GM23338 (cell line): ENCODE measurements around the gene NSG2. TPM values are rescaled to one million over a fixed set of nuclear protein-coding genes. Genes with fewer than 3 reads are reported as not detected.

Experiments used
- ATAC-seq: fragments of 200-7000 bp; cut with Tn5 transposase; 3 replicates; pipeline ENCODE4 v1.9.1; 2020
- DNase-seq: peaks from one replicate; pipeline ENCODE4 v3.0.0-alpha.2; 2015; ENCODE audit warnings: low spot score
- H2AFZ ChIP-seq: fragments of 200-600 bp; sonication (generic); 2 replicates; pipeline ENCODE4 v1.8.0; 2016; ENCODE audit warnings: antibody characterized with exemption, mild to moderate bottlenecking, moderate library complexity
- H3F3A ChIP-seq: fragments of 200-600 bp; sonication (generic); replicated peaks from 2 replicates; pipeline ENCODE4 v1.8.0; 2017; ENCODE audit warnings: antibody characterized with exemption, mixed run types, low read depth
- H3K27ac ChIP-seq: fragments of 200-600 bp; sonication (generic); 2 replicates; pipeline ENCODE4 v1.6.1; 2016; ENCODE audit warnings: low read depth
- H3K27me3 ChIP-seq: fragments of 200-600 bp; sonication (generic); 2 replicates; pipeline ENCODE4 v1.8.0; 2016; ENCODE audit warnings: mild to moderate bottlenecking, mixed run types, moderate library complexity; ENCODE audit not compliant: insufficient read depth
- H3K36me3 ChIP-seq: fragments of 200-600 bp; sonication (generic); 2 replicates; pipeline ENCODE4 v1.8.0; 2016; ENCODE audit warnings: mild to moderate bottlenecking; ENCODE audit not compliant: insufficient read depth
- H3K4me1 ChIP-seq: fragments of 200-600 bp; sonication (generic); 2 replicates; pipeline ENCODE4 v1.8.0; 2016; ENCODE audit warnings: mild to moderate bottlenecking, moderate library complexity; ENCODE audit not compliant: insufficient read depth
- H3K4me2 ChIP-seq: fragments of 200-600 bp; sonication (generic); 2 replicates; pipeline ENCODE4 v1.7.1; 2017; ENCODE audit warnings: mixed run types
- H3K4me3 ChIP-seq: fragments of 200-600 bp; sonication (generic); 2 replicates; pipeline ENCODE4 v1.6.1; 2016; ENCODE audit warnings: mixed run types
- H3K79me2 ChIP-seq: fragments of 200-600 bp; sonication (generic); replicated peaks from 2 replicates; pipeline ENCODE4 v1.8.0; 2017; ENCODE audit warnings: mild to moderate bottlenecking; ENCODE audit not compliant: insufficient read depth
- H3K9me2 ChIP-seq: fragments of 200-600 bp; sonication (generic); 2 replicates; pipeline ENCODE4 v1.8.0; 2017; ENCODE audit not compliant: insufficient read depth
- H4K20me1 ChIP-seq: fragments of 200-600 bp; sonication (generic); replicated peaks from 2 replicates; pipeline ENCODE4 v1.8.0; 2017; ENCODE audit warnings: mild to moderate bottlenecking; ENCODE audit not compliant: insufficient read depth
- H3K27ac Mint-ChIP-seq: 2 replicates; pipeline ENCODE4 v1.8.0; 2020; ENCODE audit warnings: inconsistent platforms, mild to moderate bottlenecking, moderate library complexity, mixed read lengths
- H3K27me3 Mint-ChIP-seq: 3 replicates; pipeline ENCODE4 v1.8.0; 2022; ENCODE audit warnings: low read depth, mild to moderate bottlenecking, moderate library complexity, mixed read lengths, inconsistent platforms; ENCODE audit not compliant: insufficient read depth, poor library complexity
- H3K36me3 Mint-ChIP-seq: 3 replicates; pipeline ENCODE4 v1.8.0; 2021; ENCODE audit warnings: low read depth, mild to moderate bottlenecking, inconsistent platforms, moderate library complexity, mixed read lengths
- H3K4me1 Mint-ChIP-seq: 3 replicates; pipeline ENCODE4 v1.8.0; 2020; ENCODE audit warnings: mild to moderate bottlenecking, inconsistent platforms, mixed read lengths
- H3K4me3 Mint-ChIP-seq: 3 replicates; pipeline ENCODE4 v1.8.0; 2021; ENCODE audit warnings: moderate library complexity, mild to moderate bottlenecking, inconsistent platforms, mixed read lengths
- H3K9me3 Mint-ChIP-seq: 3 replicates; pipeline ENCODE4 v1.8.0; 2020; ENCODE audit warnings: moderate library complexity, mild to moderate bottlenecking, inconsistent platforms, mixed read lengths
- CREB1 ChIP-seq: fragments of 250-450 bp; sonication (Bioruptor Pico); IDR thresholded peaks from 2 replicates; pipeline ENCODE4 v1.5.0; 2020; ENCODE audit warnings: low read depth, mild to moderate bottlenecking, moderate library complexity
- EZH2 ChIP-seq: fragments of 200-600 bp; sonication (generic); IDR thresholded peaks from one replicate; pipeline ENCODE4 v1.8.0; 2017; ENCODE audit warnings: antibody characterized with exemption, mild to moderate bottlenecking, low read depth; ENCODE audit not compliant: unreplicated experiment
- EZH2phosphoT487 ChIP-seq: fragments of 200-600 bp; sonication (generic); IDR thresholded peaks from one replicate; pipeline ENCODE4 v1.8.1; 2018; ENCODE audit warnings: antibody characterized with exemption; ENCODE audit not compliant: unreplicated experiment
- JUNB ChIP-seq: IDR thresholded peaks from one replicate; pipeline ENCODE4 v1.6.1; 2016; ENCODE audit warnings: antibody characterized with exemption; ENCODE audit not compliant: unreplicated experiment
- NANOG ChIP-seq: IDR thresholded peaks from 2 replicates; pipeline ENCODE4 v1.6.1; 2016; ENCODE audit warnings: antibody characterized with exemption, borderline replicate concordance
- POLR2AphosphoS5 ChIP-seq: IDR thresholded peaks from 2 replicates; pipeline ENCODE4 v1.6.1; 2016; ENCODE audit warnings: antibody characterized with exemption, low read depth
- STAT1 ChIP-seq: IDR thresholded peaks from one replicate; pipeline ENCODE4 v1.6.1; 2016; ENCODE audit warnings: antibody characterized with exemption; ENCODE audit not compliant: unreplicated experiment
- ZNF114 ChIP-seq: fragments of 250-450 bp; sonication (Bioruptor Pico); IDR thresholded peaks from 2 replicates; pipeline ENCODE4 v1.5.0; 2020; ENCODE audit warnings: mild to moderate bottlenecking, moderate library complexity
- polyA plus RNA-seq: library from polyadenylated mRNA; unstranded; fragments of >200 nt; fragmentation: Nextera tagmentation; extraction: Ambion mirVana; gene quantifications from 2 replicates; pipeline ENCODE4 v1.2.1, GENCODE V29; 2016
- total RNA-seq: library from RNA; depleted of rRNA; stranded (reverse); fragments of >200 nt; shearing (Covaris generic); gene quantifications from 2 replicates; pipeline ENCODE4 v1.2.3, GENCODE V29; 2014
- TF ChIP-seq, protein P1 (sequence below): fragments of 250-450 bp; sonication (Bioruptor Pico); IDR thresholded peaks from 2 replicates; pipeline ENCODE4 v1.5.0; 2020; ENCODE audit warnings: mild to moderate bottlenecking, moderate library complexity
- TF ChIP-seq, protein P2 (sequence below), 2 experiments: fragments of 200-600 bp in 1 of 2; sonication (generic) in 1 of 2; conservative IDR thresholded peaks; 2 replicates each; pipeline versions ENCODE4 v1.5.1 to v1.6.1; 2016 to 2017; ENCODE audit warnings: antibody characterized with exemption in 2 of 2, low read depth in 2 of 2, mild to moderate bottlenecking in 2 of 2, moderate library complexity in 1 of 2
- TF ChIP-seq, protein P3 (sequence below): IDR thresholded peaks from one replicate; pipeline ENCODE4 v1.6.1; 2018; ENCODE audit warnings: antibody characterized with exemption; ENCODE audit not compliant: unreplicated experiment
- TF ChIP-seq, protein P4 (sequence below): IDR thresholded peaks from 2 replicates; pipeline ENCODE4 v1.6.1; 2016; ENCODE audit warnings: antibody characterized with exemption

The NSG2 gene
- total and polyA plus RNA-seq, 2 experiments from 2014 or later, result 0.16 TPM; not detected in 1

DNA sequence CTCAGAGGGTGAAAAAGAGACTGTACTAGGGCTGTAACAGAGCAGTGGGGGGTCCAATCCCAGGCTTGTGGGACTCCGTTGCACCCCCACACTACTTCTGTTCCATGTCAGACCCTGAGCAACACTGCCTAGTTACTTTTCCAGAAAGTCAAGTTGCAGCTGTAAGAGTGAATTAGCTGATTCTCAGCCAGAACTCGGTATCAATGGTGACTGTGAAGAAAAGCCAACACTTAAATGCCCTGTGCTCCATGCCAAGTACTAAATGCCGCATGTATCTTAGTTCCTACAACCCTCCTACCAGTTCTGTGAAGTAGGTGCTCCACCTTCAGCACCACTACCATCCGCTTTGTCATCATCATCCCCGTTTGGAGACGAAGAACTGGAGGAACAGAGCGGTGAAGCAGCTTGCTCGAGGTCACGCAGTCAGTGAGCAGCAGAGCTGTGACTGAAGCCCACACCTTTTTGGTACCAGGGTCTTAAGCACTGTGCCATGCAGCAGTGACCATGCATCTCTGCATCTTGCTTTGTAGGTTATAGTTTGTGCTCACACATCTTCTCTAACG is 64.3 kb downstream of the NSG2 start:
- Histone ChIP-seq H3K4me3 (no peak overlapping the region), H3F3A (no peaks in the 10 kb centered on the region), H3K4me2 (no peak overlapping the region), H3K9me2 (0 out of 2 replicates have a peak, but pooled peaks cover 3% of the 10 kb centered on the region), H3K27me3 (no peaks in the 10 kb centered on the region), H3K27ac (no peak overlapping the region), H3K36me3 (no peaks in the 10 kb centered on the region), H4K20me1 (no peaks in the 10 kb centered on the region), H2AFZ (no peak overlapping the region), H3K79me2 (no peaks in the 10 kb centered on the region), H3K4me1 (no peaks in the 10 kb centered on the region)
- Mint-ChIP-seq H3K27ac (no peak overlapping the region), H3K27me3 (peaks cover 7% of the 10 kb centered on the region), H3K4me3 (no peak overlapping the region), H3K4me1 (peaks cover 23% of the 10 kb centered on the region), H3K9me3 (no peaks in the 10 kb centered on the region), H3K36me3 (no peaks in the 10 kb centered on the region)
- DNase-seq, result no peak
- no peak for ATAC-seq
- TF ChIP-seq POLR2AphosphoS5 (no peak), EZH2phosphoT487 (no peak), CREB1 (CRISPR knock-in tag) (no peak), EZH2 (no peak), ZNF114 (CRISPR knock-in tag) (no peak), NANOG (no peak), STAT1 (no peak), JUNB (no peak)
- TF ChIP-seq, protein P1, sequence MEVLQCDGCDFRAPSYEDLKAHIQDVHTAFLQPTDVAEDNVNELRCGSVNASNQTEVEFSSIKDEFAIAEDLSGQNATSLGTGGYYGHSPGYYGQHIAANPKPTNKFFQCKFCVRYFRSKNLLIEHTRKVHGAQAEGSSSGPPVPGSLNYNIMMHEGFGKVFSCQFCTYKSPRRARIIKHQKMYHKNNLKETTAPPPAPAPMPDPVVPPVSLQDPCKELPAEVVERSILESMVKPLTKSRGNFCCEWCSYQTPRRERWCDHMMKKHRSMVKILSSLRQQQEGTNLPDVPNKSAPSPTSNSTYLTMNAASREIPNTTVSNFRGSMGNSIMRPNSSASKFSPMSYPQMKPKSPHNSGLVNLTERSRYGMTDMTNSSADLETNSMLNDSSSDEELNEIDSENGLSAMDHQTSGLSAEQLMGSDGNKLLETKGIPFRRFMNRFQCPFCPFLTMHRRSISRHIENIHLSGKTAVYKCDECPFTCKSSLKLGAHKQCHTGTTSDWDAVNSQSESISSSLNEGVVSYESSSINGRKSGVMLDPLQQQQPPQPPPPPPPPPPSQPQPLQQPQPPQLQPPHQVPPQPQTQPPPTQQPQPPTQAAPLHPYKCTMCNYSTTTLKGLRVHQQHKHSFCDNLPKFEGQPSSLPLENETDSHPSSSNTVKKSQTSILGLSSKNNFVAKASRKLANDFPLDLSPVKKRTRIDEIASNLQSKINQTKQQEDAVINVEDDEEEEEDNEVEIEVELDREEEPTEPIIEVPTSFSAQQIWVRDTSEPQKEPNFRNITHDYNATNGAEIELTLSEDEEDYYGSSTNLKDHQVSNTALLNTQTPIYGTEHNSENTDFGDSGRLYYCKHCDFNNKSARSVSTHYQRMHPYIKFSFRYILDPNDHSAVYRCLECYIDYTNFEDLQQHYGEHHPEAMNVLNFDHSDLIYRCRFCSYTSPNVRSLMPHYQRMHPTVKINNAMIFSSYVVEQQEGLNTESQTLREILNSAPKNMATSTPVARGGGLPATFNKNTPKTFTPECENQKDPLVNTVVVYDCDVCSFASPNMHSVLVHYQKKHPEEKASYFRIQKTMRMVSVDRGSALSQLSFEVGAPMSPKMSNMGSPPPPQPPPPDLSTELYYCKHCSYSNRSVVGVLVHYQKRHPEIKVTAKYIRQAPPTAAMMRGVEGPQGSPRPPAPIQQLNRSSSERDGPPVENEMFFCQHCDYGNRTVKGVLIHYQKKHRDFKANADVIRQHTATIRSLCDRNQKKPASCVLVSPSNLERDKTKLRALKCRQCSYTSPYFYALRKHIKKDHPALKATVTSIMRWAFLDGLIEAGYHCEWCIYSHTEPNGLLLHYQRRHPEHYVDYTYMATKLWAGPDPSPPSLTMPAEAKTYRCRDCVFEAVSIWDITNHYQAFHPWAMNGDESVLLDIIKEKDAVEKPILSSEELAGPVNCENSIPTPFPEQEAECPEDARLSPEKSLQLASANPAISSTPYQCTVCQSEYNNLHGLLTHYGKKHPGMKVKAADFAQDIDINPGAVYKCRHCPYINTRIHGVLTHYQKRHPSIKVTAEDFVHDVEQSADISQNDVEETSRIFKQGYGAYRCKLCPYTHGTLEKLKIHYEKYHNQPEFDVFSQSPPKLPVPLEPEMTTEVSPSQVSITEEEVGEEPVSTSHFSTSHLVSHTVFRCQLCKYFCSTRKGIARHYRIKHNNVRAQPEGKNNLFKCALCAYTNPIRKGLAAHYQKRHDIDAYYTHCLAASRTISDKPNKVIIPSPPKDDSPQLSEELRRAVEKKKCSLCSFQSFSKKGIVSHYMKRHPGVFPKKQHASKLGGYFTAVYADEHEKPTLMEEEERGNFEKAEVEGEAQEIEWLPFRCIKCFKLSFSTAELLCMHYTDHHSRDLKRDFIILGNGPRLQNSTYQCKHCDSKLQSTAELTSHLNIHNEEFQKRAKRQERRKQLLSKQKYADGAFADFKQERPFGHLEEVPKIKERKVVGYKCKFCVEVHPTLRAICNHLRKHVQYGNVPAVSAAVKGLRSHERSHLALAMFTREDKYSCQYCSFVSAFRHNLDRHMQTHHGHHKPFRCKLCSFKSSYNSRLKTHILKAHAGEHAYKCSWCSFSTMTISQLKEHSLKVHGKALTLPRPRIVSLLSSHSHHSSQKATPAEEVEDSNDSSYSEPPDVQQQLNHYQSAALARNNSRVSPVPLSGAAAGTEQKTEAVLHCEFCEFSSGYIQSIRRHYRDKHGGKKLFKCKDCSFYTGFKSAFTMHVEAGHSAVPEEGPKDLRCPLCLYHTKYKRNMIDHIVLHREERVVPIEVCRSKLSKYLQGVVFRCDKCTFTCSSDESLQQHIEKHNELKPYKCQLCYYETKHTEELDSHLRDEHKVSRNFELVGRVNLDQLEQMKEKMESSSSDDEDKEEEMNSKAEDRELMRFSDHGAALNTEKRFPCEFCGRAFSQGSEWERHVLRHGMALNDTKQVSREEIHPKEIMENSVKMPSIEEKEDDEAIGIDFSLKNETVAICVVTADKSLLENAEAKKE, result no peak
- TF ChIP-seq, protein P2, sequence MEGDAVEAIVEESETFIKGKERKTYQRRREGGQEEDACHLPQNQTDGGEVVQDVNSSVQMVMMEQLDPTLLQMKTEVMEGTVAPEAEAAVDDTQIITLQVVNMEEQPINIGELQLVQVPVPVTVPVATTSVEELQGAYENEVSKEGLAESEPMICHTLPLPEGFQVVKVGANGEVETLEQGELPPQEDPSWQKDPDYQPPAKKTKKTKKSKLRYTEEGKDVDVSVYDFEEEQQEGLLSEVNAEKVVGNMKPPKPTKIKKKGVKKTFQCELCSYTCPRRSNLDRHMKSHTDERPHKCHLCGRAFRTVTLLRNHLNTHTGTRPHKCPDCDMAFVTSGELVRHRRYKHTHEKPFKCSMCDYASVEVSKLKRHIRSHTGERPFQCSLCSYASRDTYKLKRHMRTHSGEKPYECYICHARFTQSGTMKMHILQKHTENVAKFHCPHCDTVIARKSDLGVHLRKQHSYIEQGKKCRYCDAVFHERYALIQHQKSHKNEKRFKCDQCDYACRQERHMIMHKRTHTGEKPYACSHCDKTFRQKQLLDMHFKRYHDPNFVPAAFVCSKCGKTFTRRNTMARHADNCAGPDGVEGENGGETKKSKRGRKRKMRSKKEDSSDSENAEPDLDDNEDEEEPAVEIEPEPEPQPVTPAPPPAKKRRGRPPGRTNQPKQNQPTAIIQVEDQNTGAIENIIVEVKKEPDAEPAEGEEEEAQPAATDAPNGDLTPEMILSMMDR (conservative IDR thresholded peaks at IDR 0.05; ENCODE audit: low read depth in 2 of 2), result no peak
- TF ChIP-seq, protein P3, sequence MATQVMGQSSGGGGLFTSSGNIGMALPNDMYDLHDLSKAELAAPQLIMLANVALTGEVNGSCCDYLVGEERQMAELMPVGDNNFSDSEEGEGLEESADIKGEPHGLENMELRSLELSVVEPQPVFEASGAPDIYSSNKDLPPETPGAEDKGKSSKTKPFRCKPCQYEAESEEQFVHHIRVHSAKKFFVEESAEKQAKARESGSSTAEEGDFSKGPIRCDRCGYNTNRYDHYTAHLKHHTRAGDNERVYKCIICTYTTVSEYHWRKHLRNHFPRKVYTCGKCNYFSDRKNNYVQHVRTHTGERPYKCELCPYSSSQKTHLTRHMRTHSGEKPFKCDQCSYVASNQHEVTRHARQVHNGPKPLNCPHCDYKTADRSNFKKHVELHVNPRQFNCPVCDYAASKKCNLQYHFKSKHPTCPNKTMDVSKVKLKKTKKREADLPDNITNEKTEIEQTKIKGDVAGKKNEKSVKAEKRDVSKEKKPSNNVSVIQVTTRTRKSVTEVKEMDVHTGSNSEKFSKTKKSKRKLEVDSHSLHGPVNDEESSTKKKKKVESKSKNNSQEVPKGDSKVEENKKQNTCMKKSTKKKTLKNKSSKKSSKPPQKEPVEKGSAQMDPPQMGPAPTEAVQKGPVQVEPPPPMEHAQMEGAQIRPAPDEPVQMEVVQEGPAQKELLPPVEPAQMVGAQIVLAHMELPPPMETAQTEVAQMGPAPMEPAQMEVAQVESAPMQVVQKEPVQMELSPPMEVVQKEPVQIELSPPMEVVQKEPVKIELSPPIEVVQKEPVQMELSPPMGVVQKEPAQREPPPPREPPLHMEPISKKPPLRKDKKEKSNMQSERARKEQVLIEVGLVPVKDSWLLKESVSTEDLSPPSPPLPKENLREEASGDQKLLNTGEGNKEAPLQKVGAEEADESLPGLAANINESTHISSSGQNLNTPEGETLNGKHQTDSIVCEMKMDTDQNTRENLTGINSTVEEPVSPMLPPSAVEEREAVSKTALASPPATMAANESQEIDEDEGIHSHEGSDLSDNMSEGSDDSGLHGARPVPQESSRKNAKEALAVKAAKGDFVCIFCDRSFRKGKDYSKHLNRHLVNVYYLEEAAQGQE, result no peak
- TF ChIP-seq, protein P4, sequence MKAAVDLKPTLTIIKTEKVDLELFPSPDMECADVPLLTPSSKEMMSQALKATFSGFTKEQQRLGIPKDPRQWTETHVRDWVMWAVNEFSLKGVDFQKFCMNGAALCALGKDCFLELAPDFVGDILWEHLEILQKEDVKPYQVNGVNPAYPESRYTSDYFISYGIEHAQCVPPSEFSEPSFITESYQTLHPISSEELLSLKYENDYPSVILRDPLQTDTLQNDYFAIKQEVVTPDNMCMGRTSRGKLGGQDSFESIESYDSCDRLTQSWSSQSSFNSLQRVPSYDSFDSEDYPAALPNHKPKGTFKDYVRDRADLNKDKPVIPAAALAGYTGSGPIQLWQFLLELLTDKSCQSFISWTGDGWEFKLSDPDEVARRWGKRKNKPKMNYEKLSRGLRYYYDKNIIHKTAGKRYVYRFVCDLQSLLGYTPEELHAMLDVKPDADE, result no peak
